HEK293 (cell line): ENCODE data around the gene DAAM2.

Experiments used
- CTCF ChIA-PET: fragments of 350-600 bp; formaldehyde crosslinking; extraction: SDS; loops from one replicate; lab custom pipeline; 2021; ENCODE audit warnings: antibody characterized with exemption; lab: Yijun Ruan, JAX
- POLR2A ChIA-PET: fragments of 300-600 bp; formaldehyde crosslinking; extraction: SDS; loops from one replicate; lab custom pipeline; 2020; ENCODE audit warnings: antibody characterized with exemption, inconsistent platforms; lab: Yijun Ruan, JAX
- H3K27ac ChIP-seq: fragments of 200-500 bp; sonication (Bioruptor generic); 2 replicates; pipeline ENCODE4 v1.5.1; 2014; ENCODE audit warnings: low read depth, low read length, control low read depth, inconsistent platforms; ENCODE audit errors: extremely low read depth
- H3K36me3 ChIP-seq, 2 experiments: fragments of 200-500 bp in 1 of 2; sonication (Bioruptor generic) in 1 of 2; 1 replicate in 1 of 2; 2 replicates in 1 of 2; pipeline ENCODE4 v1.5.1; 2014 to 2017; ENCODE audit warnings: inconsistent platforms in 2 of 2, low read length in 2 of 2; ENCODE audit not compliant: control insufficient read depth in 2 of 2, insufficient read depth in 1 of 2
- H3K4me1 ChIP-seq: fragments of 200-500 bp; sonication (Bioruptor generic); 2 replicates; pipeline ENCODE4 v1.5.1; 2014; ENCODE audit warnings: mild to moderate bottlenecking, low read length, inconsistent platforms; ENCODE audit not compliant: control insufficient read depth, insufficient read depth
- H3K4me3 ChIP-seq: 2 replicates; pipeline ENCODE4 v1.5.1; 2011; ENCODE audit warnings: low read depth, mild to moderate bottlenecking, control low read depth, low read length, moderate library complexity
- H3K9me3 ChIP-seq: fragments of 200-500 bp; sonication (Bioruptor generic); 2 replicates; pipeline ENCODE4 v1.5.1; 2014; ENCODE audit warnings: low read depth, low read length, inconsistent platforms; ENCODE audit not compliant: control insufficient read depth, insufficient read depth
- CTCF ChIP-seq: fragments of 450-650 bp; formaldehyde crosslinking; IDR thresholded peaks from 2 replicates; pipeline ENCODE4 v1.5.1; 2016; ENCODE audit warnings: missing biosample characterization, missing genetic modification characterization
- EGR2 ChIP-seq: fragments of 450-650 bp; formaldehyde crosslinking; IDR thresholded peaks from 2 replicates; pipeline ENCODE4 v1.5.1; 2016; ENCODE audit warnings: low read depth, missing biosample characterization, missing genetic modification characterization
- GLIS1 ChIP-seq: fragments of 450-650 bp; formaldehyde crosslinking; IDR thresholded peaks from 2 replicates; pipeline ENCODE4 v1.5.1; 2016; ENCODE audit warnings: missing biosample characterization, missing genetic modification characterization
- PATZ1 ChIP-seq: fragments of 450-650 bp; formaldehyde crosslinking; IDR thresholded peaks from 2 replicates; pipeline ENCODE4 v1.5.1; 2016; ENCODE audit warnings: missing biosample characterization, missing genetic modification characterization
- PRDM4 ChIP-seq: fragments of 450-650 bp; formaldehyde crosslinking; IDR thresholded peaks from 2 replicates; pipeline ENCODE4 v1.5.1; 2017; ENCODE audit warnings: missing biosample characterization, missing genetic modification characterization
- RBAK ChIP-seq: fragments of 450-650 bp; formaldehyde crosslinking; IDR thresholded peaks from 2 replicates; pipeline ENCODE4 v1.5.1; 2016; ENCODE audit warnings: missing biosample characterization, missing genetic modification characterization
- SP3 ChIP-seq: fragments of 450-650 bp; formaldehyde crosslinking; IDR thresholded peaks from 2 replicates; pipeline ENCODE4 v1.5.1; 2016; ENCODE audit warnings: missing biosample characterization, missing genetic modification characterization
- TCF7L2 ChIP-seq: IDR thresholded peaks from 2 replicates; pipeline ENCODE4 v1.6.1; 2011; ENCODE audit warnings: low read depth, mild to moderate bottlenecking, inconsistent platforms, low read length, moderate library complexity, borderline replicate concordance
- ZBTB17 ChIP-seq: fragments of 450-650 bp; formaldehyde crosslinking; IDR thresholded peaks from 2 replicates; pipeline ENCODE4 v1.5.1; 2016; ENCODE audit warnings: missing biosample characterization, missing genetic modification characterization
- ZBTB20 ChIP-seq: fragments of 450-650 bp; formaldehyde crosslinking; IDR thresholded peaks from 2 replicates; pipeline ENCODE4 v1.5.1; 2016; ENCODE audit warnings: missing biosample characterization, missing genetic modification characterization
- ZBTB6 ChIP-seq: fragments of 450-650 bp; formaldehyde crosslinking; IDR thresholded peaks from 2 replicates; pipeline ENCODE4 v1.5.1; 2017; ENCODE audit warnings: missing biosample characterization, missing genetic modification characterization
- ZFP3 ChIP-seq: fragments of 450-650 bp; formaldehyde crosslinking; IDR thresholded peaks from 2 replicates; pipeline ENCODE4 v1.5.1; 2016; ENCODE audit warnings: low read depth, missing biosample characterization, missing genetic modification characterization
- ZNF16 ChIP-seq: fragments of 450-650 bp; formaldehyde crosslinking; IDR thresholded peaks from 2 replicates; pipeline ENCODE4 v1.5.1; 2016; ENCODE audit warnings: low read depth, missing biosample characterization, missing genetic modification characterization
- ZNF23 ChIP-seq: fragments of 450-650 bp; formaldehyde crosslinking; IDR thresholded peaks from 2 replicates; pipeline ENCODE4 v1.5.1; 2016; ENCODE audit warnings: missing biosample characterization, missing genetic modification characterization, borderline replicate concordance
- ZNF24 ChIP-seq: fragments of 450-650 bp; formaldehyde crosslinking; IDR thresholded peaks from 2 replicates; pipeline ENCODE4 v1.5.1; 2016; ENCODE audit warnings: missing biosample characterization, missing genetic modification characterization
- ZNF324 ChIP-seq: fragments of 450-650 bp; formaldehyde crosslinking; IDR thresholded peaks from 2 replicates; pipeline ENCODE4 v1.5.1; 2016; ENCODE audit warnings: missing biosample characterization, missing genetic modification characterization
- ZNF423 ChIP-seq: fragments of 450-650 bp; formaldehyde crosslinking; IDR thresholded peaks from 2 replicates; pipeline ENCODE4 v1.5.1; 2016; ENCODE audit warnings: missing biosample characterization, missing genetic modification characterization
- ZNF530 ChIP-seq: fragments of 450-650 bp; formaldehyde crosslinking; IDR thresholded peaks from 2 replicates; pipeline ENCODE4 v1.5.1; 2016; ENCODE audit warnings: low read depth, missing biosample characterization, missing genetic modification characterization
- ZNF548 ChIP-seq: fragments of 450-650 bp; formaldehyde crosslinking; IDR thresholded peaks from 2 replicates; pipeline ENCODE4 v1.5.1; 2016; ENCODE audit warnings: missing biosample characterization, missing genetic modification characterization
- ZNF654 ChIP-seq: fragments of 450-650 bp; formaldehyde crosslinking; IDR thresholded peaks from 2 replicates; pipeline ENCODE4 v1.5.1; 2016; ENCODE audit warnings: low read depth, missing biosample characterization, missing genetic modification characterization
- ZNF747 ChIP-seq: fragments of 450-650 bp; formaldehyde crosslinking; IDR thresholded peaks from 2 replicates; pipeline ENCODE4 v1.5.1; 2016; ENCODE audit warnings: missing biosample characterization, missing genetic modification characterization
- ZNF785 ChIP-seq: fragments of 450-650 bp; formaldehyde crosslinking; IDR thresholded peaks from 2 replicates; pipeline ENCODE4 v1.5.1; 2016; ENCODE audit warnings: missing biosample characterization, missing genetic modification characterization
- ZNF843 ChIP-seq: fragments of 450-650 bp; formaldehyde crosslinking; IDR thresholded peaks from 2 replicates; pipeline ENCODE4 v1.5.1; 2016; ENCODE audit warnings: missing biosample characterization, missing genetic modification characterization
- ZSCAN18 ChIP-seq: fragments of 450-650 bp; formaldehyde crosslinking; IDR thresholded peaks from 2 replicates; pipeline ENCODE4 v1.5.1; 2016; ENCODE audit warnings: missing biosample characterization, missing genetic modification characterization

Gene DAAM2

GRCh38 chr6:39892490-39893129, 100.4 kb downstream of the DAAM2 start:
- Histone ChIP-seq H3K27ac (no peak overlapping the region), H3K36me3 (peaks cover 0 to 6% of the 10 kb centered on the region in 2 experiments; a peak in 2 of 3 replicates), H3K9me3 (no peaks in the 10 kb centered on the region), H3K4me1 (no peaks in the 10 kb centered on the region), H3K4me3 (no peak overlapping the region)
- CTCF ChIA-PET = interaction anchor here (0.5 to 6.0 kb wide), 16 partner anchors 12 to 645 kb away, joined by 3 to 49 read pairs (median 4); no protein-coding TSS in a partner anchor
- POLR2A ChIA-PET = no interaction called here
- peak; percentile 66 for TF ChIP-seq CTCF (tag by site-specific recombination)
- no peak for TF ChIP-seq GLIS1 (tag by site-specific recombination)
- no peak for TF ChIP-seq ZBTB17
- no peak for TF ChIP-seq ZNF747 (tag by site-specific recombination)
- TF ChIP-seq ZNF654 = peak; percentile 54
- no peak for TF ChIP-seq ZBTB6 (tag by site-specific recombination)
- TF ChIP-seq ZNF23 (tag by site-specific recombination) = no peak
- no peak for TF ChIP-seq ZNF530 (tag by site-specific recombination)
- TF ChIP-seq PRDM4 = peak; percentile 67; the same call in 1 of the 2 replicates

GRCh38 chr6:39893286-39893685, 101.1 kb downstream of the DAAM2 start:
- H3K9me3 ChIP-seq = no peaks in the 10 kb centered on the region
- ChIA-PET POLR2A (no interaction called here), CTCF (interaction anchor here (0.5 to 6.0 kb wide), 22 partner anchors 12 to 1144 kb away, joined by 3 to 49 read pairs (median 4); no protein-coding TSS in a partner anchor)
- no peaks in the 10 kb centered on the region for H3K4me1 ChIP-seq
- TF ChIP-seq ZSCAN18 (tag by site-specific recombination) = no peak
- no peak for TF ChIP-seq ZNF785 (tag by site-specific recombination)
- no peak for TF ChIP-seq ZFP3 (tag by site-specific recombination)
- no peak for TF ChIP-seq PATZ1
- no peak for TF ChIP-seq ZNF548 (tag by site-specific recombination)
- no peak for TF ChIP-seq ZNF843 (tag by site-specific recombination)
- TF ChIP-seq ZNF16 (tag by site-specific recombination) = no peak
- TF ChIP-seq ZNF324 = no peak
- no peak for TF ChIP-seq ZBTB20 (tag by site-specific recombination)
- TF ChIP-seq EGR2 (tag by site-specific recombination) = no peak
- no peak for TF ChIP-seq ZNF530 (tag by site-specific recombination)
- no peak for TF ChIP-seq TCF7L2
- no peak for TF ChIP-seq SP3 (tag by site-specific recombination)
- TF ChIP-seq ZNF24 (tag by site-specific recombination) = no peak
- no peak for TF ChIP-seq RBAK
- TF ChIP-seq ZNF423 (tag by site-specific recombination) = no peak
- H3K27ac ChIP-seq = no peak overlapping the region
- peaks cover 0 to 6% of the 10 kb centered on the region in 2 experiments; a peak in 2 of 3 replicates for H3K36me3 ChIP-seq
- H3K4me3 ChIP-seq = no peak overlapping the region
